ENCODE measurements around the gene TRMO.

TRMO gene

GRCh38 chr9:97966493-97966892, 44.2 kb upstream of the TRMO start:
- Histone ChIP-seq H3K27me3 (replicated peaks; ENCODE audit: insufficient read depth, low read length) (no peaks in the 10 kb centered on the region), H3K9me2 (replicated peaks; ENCODE audit: insufficient read depth, low read length) (no peaks in the 10 kb centered on the region), H3K4me3 (ENCODE audit: low read length) (no peak overlapping the region), H3K27ac (ENCODE audit: low read length) (no peak overlapping the region), H3K9ac (ENCODE audit: low read length) (no peak overlapping the region), H3F3A (ENCODE audit: insufficient read depth, low read length) (no peaks in the 10 kb centered on the region), H3K36me3 (replicated peaks; ENCODE audit: insufficient read depth, low read length) (no peaks in the 10 kb centered on the region), H3K9me3 (replicated peaks; ENCODE audit: insufficient read depth, low read length) (no peaks in the 10 kb centered on the region), H3K4me2 (ENCODE audit: low read depth, low read length) (no peak overlapping the region), H3K79me2 (ENCODE audit: low read length) (no peaks in the 10 kb centered on the region), H3K4me1 (ENCODE audit: low read length) (no peaks in the 10 kb centered on the region), H2AFZ (ENCODE audit: low read length) (no peak overlapping the region), H4K20me1 (ENCODE audit: insufficient read depth, low read length) (no peaks in the 10 kb centered on the region)
- TF ChIP-seq CTCF (IDR thresholded peaks at IDR 0.05; ENCODE audit: low read length) (no peak), EZH2phosphoT487 (IDR thresholded peaks at IDR 0.05; ENCODE audit: low read length) (no peak), EZH2 (optimal IDR thresholded peaks at IDR 0.05; ENCODE audit: low read depth, low read length) (no peak)
- no peak for DNase-seq

GRCh38 chr9:97964901-97965300, 42.6 kb upstream of the TRMO start:
- Histone ChIP-seq H3K36me3 (replicated peaks; ENCODE audit: insufficient read depth, low read length) (no peaks in the 10 kb centered on the region), H3K9me3 (replicated peaks; ENCODE audit: insufficient read depth, low read length) (no peaks in the 10 kb centered on the region), H3K4me3 (ENCODE audit: low read length) (no peak overlapping the region), H3F3A (ENCODE audit: insufficient read depth, low read length) (no peaks in the 10 kb centered on the region), H3K4me2 (ENCODE audit: low read depth, low read length) (no peak overlapping the region), H3K9ac (ENCODE audit: low read length) (no peak overlapping the region), H3K27me3 (replicated peaks; ENCODE audit: insufficient read depth, low read length) (no peaks in the 10 kb centered on the region), H3K27ac (ENCODE audit: low read length) (no peak overlapping the region), H3K79me2 (ENCODE audit: low read length) (no peaks in the 10 kb centered on the region), H3K9me2 (replicated peaks; ENCODE audit: insufficient read depth, low read length) (no peaks in the 10 kb centered on the region), H3K4me1 (ENCODE audit: low read length) (no peaks in the 10 kb centered on the region), H2AFZ (ENCODE audit: low read length) (no peak overlapping the region), H4K20me1 (ENCODE audit: insufficient read depth, low read length) (no peaks in the 10 kb centered on the region)
- TF ChIP-seq CTCF (IDR thresholded peaks at IDR 0.05; ENCODE audit: low read length) (no peak), EZH2phosphoT487 (IDR thresholded peaks at IDR 0.05; ENCODE audit: low read length) (no peak), EZH2 (optimal IDR thresholded peaks at IDR 0.05; ENCODE audit: low read depth, low read length) (no peak)
- no peak for DNase-seq

- TF ChIP-seq CTCF (IDR thresholded peaks at IDR 0.05; ENCODE audit: low read length) (no peak), EZH2 (optimal IDR thresholded peaks at IDR 0.05; ENCODE audit: low read depth, low read length) (no peak), EZH2phosphoT487 (IDR thresholded peaks at IDR 0.05; ENCODE audit: low read length) (no peak)
- no peak for DNase-seq
- no peak overlapping the region for H2AFZ ChIP-seq (ENCODE audit: low read length)
- H3K9me2 ChIP-seq (replicated peaks; ENCODE audit: insufficient read depth, low read length) = no peaks in the 10 kb centered on the region
- H3F3A ChIP-seq (ENCODE audit: insufficient read depth, low read length) = no peaks in the 10 kb centered on the region
- H4K20me1 ChIP-seq (ENCODE audit: insufficient read depth, low read length) = no peaks in the 10 kb centered on the region
- H3K27me3 ChIP-seq (replicated peaks; ENCODE audit: insufficient read depth, low read length) = no peaks in the 10 kb centered on the region
- no peaks in the 10 kb centered on the region for H3K4me1 ChIP-seq (ENCODE audit: low read length)
- H3K36me3 ChIP-seq (replicated peaks; ENCODE audit: insufficient read depth, low read length) = no peaks in the 10 kb centered on the region
- H3K9me3 ChIP-seq (replicated peaks; ENCODE audit: insufficient read depth, low read length) = no peaks in the 10 kb centered on the region
- no peak overlapping the region for H3K27ac ChIP-seq (ENCODE audit: low read length)
- no peak overlapping the region for H3K4me3 ChIP-seq (ENCODE audit: low read length)
- H3K4me2 ChIP-seq (ENCODE audit: low read depth, low read length) = no peak overlapping the region
- no peaks in the 10 kb centered on the region for H3K79me2 ChIP-seq (ENCODE audit: low read length)
- no peak overlapping the region for H3K9ac ChIP-seq (ENCODE audit: low read length)
Observed at GRCh38 chr9:97963232-97963631, 40.9 kb upstream of the TRMO start.

Measured in MM.1S (cell line).